GM23338 (cell line): Measurements from ENCODE around the gene FAM193B. TPM values are rescaled to one million over a fixed set of nuclear protein-coding genes. Genes with fewer than 3 reads are reported as not detected.

ENCODE experiments used
- ATAC-seq: fragments of 200-7000 bp; cut with Tn5 transposase; 3 replicates; pipeline ENCODE4 v1.9.1; 2020
- DNase-seq: peaks from one replicate; pipeline ENCODE4 v3.0.0-alpha.2; 2015; ENCODE audit warnings: low spot score
- H2AFZ ChIP-seq: fragments of 200-600 bp; sonication (generic); 2 replicates; pipeline ENCODE4 v1.8.0; 2016; ENCODE audit warnings: antibody characterized with exemption, mild to moderate bottlenecking, moderate library complexity
- H3F3A ChIP-seq: fragments of 200-600 bp; sonication (generic); replicated peaks from 2 replicates; pipeline ENCODE4 v1.8.0; 2017; ENCODE audit warnings: antibody characterized with exemption, mixed run types, low read depth
- H3K27ac ChIP-seq: fragments of 200-600 bp; sonication (generic); 2 replicates; pipeline ENCODE4 v1.6.1; 2016; ENCODE audit warnings: low read depth
- H3K27me3 ChIP-seq: fragments of 200-600 bp; sonication (generic); 2 replicates; pipeline ENCODE4 v1.8.0; 2016; ENCODE audit warnings: mild to moderate bottlenecking, mixed run types, moderate library complexity; ENCODE audit not compliant: insufficient read depth
- H3K36me3 ChIP-seq: fragments of 200-600 bp; sonication (generic); 2 replicates; pipeline ENCODE4 v1.8.0; 2016; ENCODE audit warnings: mild to moderate bottlenecking; ENCODE audit not compliant: insufficient read depth
- H3K4me1 ChIP-seq: fragments of 200-600 bp; sonication (generic); 2 replicates; pipeline ENCODE4 v1.8.0; 2016; ENCODE audit warnings: mild to moderate bottlenecking, moderate library complexity; ENCODE audit not compliant: insufficient read depth
- H3K4me2 ChIP-seq: fragments of 200-600 bp; sonication (generic); 2 replicates; pipeline ENCODE4 v1.7.1; 2017; ENCODE audit warnings: mixed run types
- H3K4me3 ChIP-seq: fragments of 200-600 bp; sonication (generic); 2 replicates; pipeline ENCODE4 v1.6.1; 2016; ENCODE audit warnings: mixed run types
- H3K79me2 ChIP-seq: fragments of 200-600 bp; sonication (generic); replicated peaks from 2 replicates; pipeline ENCODE4 v1.8.0; 2017; ENCODE audit warnings: mild to moderate bottlenecking; ENCODE audit not compliant: insufficient read depth
- H3K9me2 ChIP-seq: fragments of 200-600 bp; sonication (generic); 2 replicates; pipeline ENCODE4 v1.8.0; 2017; ENCODE audit not compliant: insufficient read depth
- H4K20me1 ChIP-seq: fragments of 200-600 bp; sonication (generic); replicated peaks from 2 replicates; pipeline ENCODE4 v1.8.0; 2017; ENCODE audit warnings: mild to moderate bottlenecking; ENCODE audit not compliant: insufficient read depth
- H3K27ac Mint-ChIP-seq: 2 replicates; pipeline ENCODE4 v1.8.0; 2020; ENCODE audit warnings: inconsistent platforms, mild to moderate bottlenecking, moderate library complexity, mixed read lengths
- H3K27me3 Mint-ChIP-seq: 3 replicates; pipeline ENCODE4 v1.8.0; 2022; ENCODE audit warnings: low read depth, mild to moderate bottlenecking, moderate library complexity, mixed read lengths, inconsistent platforms; ENCODE audit not compliant: insufficient read depth, poor library complexity
- H3K36me3 Mint-ChIP-seq: 3 replicates; pipeline ENCODE4 v1.8.0; 2021; ENCODE audit warnings: low read depth, mild to moderate bottlenecking, inconsistent platforms, moderate library complexity, mixed read lengths
- H3K4me1 Mint-ChIP-seq: 3 replicates; pipeline ENCODE4 v1.8.0; 2020; ENCODE audit warnings: mild to moderate bottlenecking, inconsistent platforms, mixed read lengths
- H3K4me3 Mint-ChIP-seq: 3 replicates; pipeline ENCODE4 v1.8.0; 2021; ENCODE audit warnings: moderate library complexity, mild to moderate bottlenecking, inconsistent platforms, mixed read lengths
- H3K9me3 Mint-ChIP-seq: 3 replicates; pipeline ENCODE4 v1.8.0; 2020; ENCODE audit warnings: moderate library complexity, mild to moderate bottlenecking, inconsistent platforms, mixed read lengths
- CREB1 ChIP-seq: fragments of 250-450 bp; sonication (Bioruptor Pico); IDR thresholded peaks from 2 replicates; pipeline ENCODE4 v1.5.0; 2020; ENCODE audit warnings: low read depth, mild to moderate bottlenecking, moderate library complexity
- EZH2phosphoT487 ChIP-seq: fragments of 200-600 bp; sonication (generic); IDR thresholded peaks from one replicate; pipeline ENCODE4 v1.8.1; 2018; ENCODE audit warnings: antibody characterized with exemption; ENCODE audit not compliant: unreplicated experiment
- POLR2AphosphoS5 ChIP-seq: IDR thresholded peaks from 2 replicates; pipeline ENCODE4 v1.6.1; 2016; ENCODE audit warnings: antibody characterized with exemption, low read depth
- STAT1 ChIP-seq: IDR thresholded peaks from one replicate; pipeline ENCODE4 v1.6.1; 2016; ENCODE audit warnings: antibody characterized with exemption; ENCODE audit not compliant: unreplicated experiment
- polyA plus RNA-seq: library from polyadenylated mRNA; unstranded; fragments of >200 nt; fragmentation: Nextera tagmentation; extraction: Ambion mirVana; gene quantifications from 2 replicates; pipeline ENCODE4 v1.2.1, GENCODE V29; 2016
- total RNA-seq: library from RNA; depleted of rRNA; stranded (reverse); fragments of >200 nt; shearing (Covaris generic); gene quantifications from 2 replicates; pipeline ENCODE4 v1.2.3, GENCODE V29; 2014
- TF ChIP-seq, protein P1 (sequence below): IDR thresholded peaks from one replicate; pipeline ENCODE4 v1.6.1; 2018; ENCODE audit warnings: antibody characterized with exemption; ENCODE audit not compliant: unreplicated experiment
- TF ChIP-seq, protein P2 (sequence below): fragments of 250-450 bp; sonication (Bioruptor Pico); IDR thresholded peaks from 2 replicates; pipeline ENCODE4 v1.5.0; 2020; ENCODE audit warnings: mild to moderate bottlenecking, moderate library complexity
- TF ChIP-seq, protein P3 (sequence below), 2 experiments: fragments of 200-600 bp in 1 of 2; sonication (generic) in 1 of 2; conservative IDR thresholded peaks; 2 replicates each; pipeline versions ENCODE4 v1.5.1 to v1.6.1; 2016 to 2017; ENCODE audit warnings: antibody characterized with exemption in 2 of 2, low read depth in 2 of 2, mild to moderate bottlenecking in 2 of 2, moderate library complexity in 1 of 2
- TF ChIP-seq, protein P4 (sequence below): IDR thresholded peaks from 2 replicates; pipeline ENCODE4 v1.6.1; 2016; ENCODE audit warnings: antibody characterized with exemption

FAM193B gene
- total and polyA plus RNA-seq, 2 experiments from 2014 or later: 44.4 to 58.6 TPM

DNA sequence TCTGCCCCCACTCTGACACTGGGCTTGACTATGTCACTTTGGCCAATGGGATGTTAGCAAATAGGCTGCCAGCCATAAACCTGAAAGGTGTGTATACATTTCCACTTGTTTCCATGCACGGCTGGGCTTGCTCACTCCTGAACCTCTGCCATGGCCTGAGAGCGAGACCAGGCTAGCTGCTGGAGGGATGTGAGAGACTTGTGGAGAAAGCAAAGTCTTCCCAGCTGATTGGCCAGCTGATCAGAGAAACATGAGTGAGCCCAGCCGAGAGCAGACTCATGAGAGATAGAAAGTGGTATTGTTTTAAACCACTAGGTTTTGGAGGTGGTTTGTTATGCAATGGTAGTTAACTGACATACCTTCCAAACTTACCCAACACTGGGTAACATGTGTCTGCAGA, 13.9 kb downstream of the FAM193B start:
- Histone ChIP-seq H3K36me3 (peaks cover 7% of the 10 kb centered on the region), H3K4me1 (no peaks in the 10 kb centered on the region), H3K27ac (no peak overlapping the region), H3F3A (0 out of 2 replicates have a peak, but pooled peaks cover 14% of the 10 kb centered on the region), H4K20me1 (peaks cover 56% of the 10 kb centered on the region), H3K79me2 (peaks cover 55% of the 10 kb centered on the region), H3K4me2 (no peak overlapping the region), H3K4me3 (no peak overlapping the region), H3K27me3 (no peaks in the 10 kb centered on the region), H2AFZ (no peak overlapping the region), H3K9me2 (no peaks in the 10 kb centered on the region)
- ATAC-seq: no peak
- DNase-seq: no peak
- no peaks in the 10 kb centered on the region for H3K9me3 Mint-ChIP-seq
- no peak overlapping the region for H3K27ac Mint-ChIP-seq
- TF ChIP-seq, protein P1, sequence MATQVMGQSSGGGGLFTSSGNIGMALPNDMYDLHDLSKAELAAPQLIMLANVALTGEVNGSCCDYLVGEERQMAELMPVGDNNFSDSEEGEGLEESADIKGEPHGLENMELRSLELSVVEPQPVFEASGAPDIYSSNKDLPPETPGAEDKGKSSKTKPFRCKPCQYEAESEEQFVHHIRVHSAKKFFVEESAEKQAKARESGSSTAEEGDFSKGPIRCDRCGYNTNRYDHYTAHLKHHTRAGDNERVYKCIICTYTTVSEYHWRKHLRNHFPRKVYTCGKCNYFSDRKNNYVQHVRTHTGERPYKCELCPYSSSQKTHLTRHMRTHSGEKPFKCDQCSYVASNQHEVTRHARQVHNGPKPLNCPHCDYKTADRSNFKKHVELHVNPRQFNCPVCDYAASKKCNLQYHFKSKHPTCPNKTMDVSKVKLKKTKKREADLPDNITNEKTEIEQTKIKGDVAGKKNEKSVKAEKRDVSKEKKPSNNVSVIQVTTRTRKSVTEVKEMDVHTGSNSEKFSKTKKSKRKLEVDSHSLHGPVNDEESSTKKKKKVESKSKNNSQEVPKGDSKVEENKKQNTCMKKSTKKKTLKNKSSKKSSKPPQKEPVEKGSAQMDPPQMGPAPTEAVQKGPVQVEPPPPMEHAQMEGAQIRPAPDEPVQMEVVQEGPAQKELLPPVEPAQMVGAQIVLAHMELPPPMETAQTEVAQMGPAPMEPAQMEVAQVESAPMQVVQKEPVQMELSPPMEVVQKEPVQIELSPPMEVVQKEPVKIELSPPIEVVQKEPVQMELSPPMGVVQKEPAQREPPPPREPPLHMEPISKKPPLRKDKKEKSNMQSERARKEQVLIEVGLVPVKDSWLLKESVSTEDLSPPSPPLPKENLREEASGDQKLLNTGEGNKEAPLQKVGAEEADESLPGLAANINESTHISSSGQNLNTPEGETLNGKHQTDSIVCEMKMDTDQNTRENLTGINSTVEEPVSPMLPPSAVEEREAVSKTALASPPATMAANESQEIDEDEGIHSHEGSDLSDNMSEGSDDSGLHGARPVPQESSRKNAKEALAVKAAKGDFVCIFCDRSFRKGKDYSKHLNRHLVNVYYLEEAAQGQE: no peak
- TF ChIP-seq EZH2phosphoT487: no peak
- TF ChIP-seq STAT1: no peak
- TF ChIP-seq, protein P2, sequence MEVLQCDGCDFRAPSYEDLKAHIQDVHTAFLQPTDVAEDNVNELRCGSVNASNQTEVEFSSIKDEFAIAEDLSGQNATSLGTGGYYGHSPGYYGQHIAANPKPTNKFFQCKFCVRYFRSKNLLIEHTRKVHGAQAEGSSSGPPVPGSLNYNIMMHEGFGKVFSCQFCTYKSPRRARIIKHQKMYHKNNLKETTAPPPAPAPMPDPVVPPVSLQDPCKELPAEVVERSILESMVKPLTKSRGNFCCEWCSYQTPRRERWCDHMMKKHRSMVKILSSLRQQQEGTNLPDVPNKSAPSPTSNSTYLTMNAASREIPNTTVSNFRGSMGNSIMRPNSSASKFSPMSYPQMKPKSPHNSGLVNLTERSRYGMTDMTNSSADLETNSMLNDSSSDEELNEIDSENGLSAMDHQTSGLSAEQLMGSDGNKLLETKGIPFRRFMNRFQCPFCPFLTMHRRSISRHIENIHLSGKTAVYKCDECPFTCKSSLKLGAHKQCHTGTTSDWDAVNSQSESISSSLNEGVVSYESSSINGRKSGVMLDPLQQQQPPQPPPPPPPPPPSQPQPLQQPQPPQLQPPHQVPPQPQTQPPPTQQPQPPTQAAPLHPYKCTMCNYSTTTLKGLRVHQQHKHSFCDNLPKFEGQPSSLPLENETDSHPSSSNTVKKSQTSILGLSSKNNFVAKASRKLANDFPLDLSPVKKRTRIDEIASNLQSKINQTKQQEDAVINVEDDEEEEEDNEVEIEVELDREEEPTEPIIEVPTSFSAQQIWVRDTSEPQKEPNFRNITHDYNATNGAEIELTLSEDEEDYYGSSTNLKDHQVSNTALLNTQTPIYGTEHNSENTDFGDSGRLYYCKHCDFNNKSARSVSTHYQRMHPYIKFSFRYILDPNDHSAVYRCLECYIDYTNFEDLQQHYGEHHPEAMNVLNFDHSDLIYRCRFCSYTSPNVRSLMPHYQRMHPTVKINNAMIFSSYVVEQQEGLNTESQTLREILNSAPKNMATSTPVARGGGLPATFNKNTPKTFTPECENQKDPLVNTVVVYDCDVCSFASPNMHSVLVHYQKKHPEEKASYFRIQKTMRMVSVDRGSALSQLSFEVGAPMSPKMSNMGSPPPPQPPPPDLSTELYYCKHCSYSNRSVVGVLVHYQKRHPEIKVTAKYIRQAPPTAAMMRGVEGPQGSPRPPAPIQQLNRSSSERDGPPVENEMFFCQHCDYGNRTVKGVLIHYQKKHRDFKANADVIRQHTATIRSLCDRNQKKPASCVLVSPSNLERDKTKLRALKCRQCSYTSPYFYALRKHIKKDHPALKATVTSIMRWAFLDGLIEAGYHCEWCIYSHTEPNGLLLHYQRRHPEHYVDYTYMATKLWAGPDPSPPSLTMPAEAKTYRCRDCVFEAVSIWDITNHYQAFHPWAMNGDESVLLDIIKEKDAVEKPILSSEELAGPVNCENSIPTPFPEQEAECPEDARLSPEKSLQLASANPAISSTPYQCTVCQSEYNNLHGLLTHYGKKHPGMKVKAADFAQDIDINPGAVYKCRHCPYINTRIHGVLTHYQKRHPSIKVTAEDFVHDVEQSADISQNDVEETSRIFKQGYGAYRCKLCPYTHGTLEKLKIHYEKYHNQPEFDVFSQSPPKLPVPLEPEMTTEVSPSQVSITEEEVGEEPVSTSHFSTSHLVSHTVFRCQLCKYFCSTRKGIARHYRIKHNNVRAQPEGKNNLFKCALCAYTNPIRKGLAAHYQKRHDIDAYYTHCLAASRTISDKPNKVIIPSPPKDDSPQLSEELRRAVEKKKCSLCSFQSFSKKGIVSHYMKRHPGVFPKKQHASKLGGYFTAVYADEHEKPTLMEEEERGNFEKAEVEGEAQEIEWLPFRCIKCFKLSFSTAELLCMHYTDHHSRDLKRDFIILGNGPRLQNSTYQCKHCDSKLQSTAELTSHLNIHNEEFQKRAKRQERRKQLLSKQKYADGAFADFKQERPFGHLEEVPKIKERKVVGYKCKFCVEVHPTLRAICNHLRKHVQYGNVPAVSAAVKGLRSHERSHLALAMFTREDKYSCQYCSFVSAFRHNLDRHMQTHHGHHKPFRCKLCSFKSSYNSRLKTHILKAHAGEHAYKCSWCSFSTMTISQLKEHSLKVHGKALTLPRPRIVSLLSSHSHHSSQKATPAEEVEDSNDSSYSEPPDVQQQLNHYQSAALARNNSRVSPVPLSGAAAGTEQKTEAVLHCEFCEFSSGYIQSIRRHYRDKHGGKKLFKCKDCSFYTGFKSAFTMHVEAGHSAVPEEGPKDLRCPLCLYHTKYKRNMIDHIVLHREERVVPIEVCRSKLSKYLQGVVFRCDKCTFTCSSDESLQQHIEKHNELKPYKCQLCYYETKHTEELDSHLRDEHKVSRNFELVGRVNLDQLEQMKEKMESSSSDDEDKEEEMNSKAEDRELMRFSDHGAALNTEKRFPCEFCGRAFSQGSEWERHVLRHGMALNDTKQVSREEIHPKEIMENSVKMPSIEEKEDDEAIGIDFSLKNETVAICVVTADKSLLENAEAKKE (CRISPR knock-in tag): no peak
- TF ChIP-seq, protein P3, sequence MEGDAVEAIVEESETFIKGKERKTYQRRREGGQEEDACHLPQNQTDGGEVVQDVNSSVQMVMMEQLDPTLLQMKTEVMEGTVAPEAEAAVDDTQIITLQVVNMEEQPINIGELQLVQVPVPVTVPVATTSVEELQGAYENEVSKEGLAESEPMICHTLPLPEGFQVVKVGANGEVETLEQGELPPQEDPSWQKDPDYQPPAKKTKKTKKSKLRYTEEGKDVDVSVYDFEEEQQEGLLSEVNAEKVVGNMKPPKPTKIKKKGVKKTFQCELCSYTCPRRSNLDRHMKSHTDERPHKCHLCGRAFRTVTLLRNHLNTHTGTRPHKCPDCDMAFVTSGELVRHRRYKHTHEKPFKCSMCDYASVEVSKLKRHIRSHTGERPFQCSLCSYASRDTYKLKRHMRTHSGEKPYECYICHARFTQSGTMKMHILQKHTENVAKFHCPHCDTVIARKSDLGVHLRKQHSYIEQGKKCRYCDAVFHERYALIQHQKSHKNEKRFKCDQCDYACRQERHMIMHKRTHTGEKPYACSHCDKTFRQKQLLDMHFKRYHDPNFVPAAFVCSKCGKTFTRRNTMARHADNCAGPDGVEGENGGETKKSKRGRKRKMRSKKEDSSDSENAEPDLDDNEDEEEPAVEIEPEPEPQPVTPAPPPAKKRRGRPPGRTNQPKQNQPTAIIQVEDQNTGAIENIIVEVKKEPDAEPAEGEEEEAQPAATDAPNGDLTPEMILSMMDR (conservative IDR thresholded peaks at IDR 0.05; ENCODE audit: low read depth in 2 of 2): no peak
- TF ChIP-seq, protein P4, sequence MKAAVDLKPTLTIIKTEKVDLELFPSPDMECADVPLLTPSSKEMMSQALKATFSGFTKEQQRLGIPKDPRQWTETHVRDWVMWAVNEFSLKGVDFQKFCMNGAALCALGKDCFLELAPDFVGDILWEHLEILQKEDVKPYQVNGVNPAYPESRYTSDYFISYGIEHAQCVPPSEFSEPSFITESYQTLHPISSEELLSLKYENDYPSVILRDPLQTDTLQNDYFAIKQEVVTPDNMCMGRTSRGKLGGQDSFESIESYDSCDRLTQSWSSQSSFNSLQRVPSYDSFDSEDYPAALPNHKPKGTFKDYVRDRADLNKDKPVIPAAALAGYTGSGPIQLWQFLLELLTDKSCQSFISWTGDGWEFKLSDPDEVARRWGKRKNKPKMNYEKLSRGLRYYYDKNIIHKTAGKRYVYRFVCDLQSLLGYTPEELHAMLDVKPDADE: no peak
- TF ChIP-seq POLR2AphosphoS5: no peak
- no peak for TF ChIP-seq CREB1 (CRISPR knock-in tag)
- H3K4me3 Mint-ChIP-seq: no peak overlapping the region
- peaks cover 27% of the 10 kb centered on the region for H3K36me3 Mint-ChIP-seq
- peaks cover 2% of the 10 kb centered on the region for H3K27me3 Mint-ChIP-seq
- peaks cover 3% of the 10 kb centered on the region; the same call in 2 of the 3 replicates for H3K4me1 Mint-ChIP-seq
